A549 (cell line): ENCODE measurements around the gene UTP4.

ENCODE experiments used
- BHLHE40 ChIP-seq: IDR thresholded peaks from 2 replicates; pipeline ENCODE4 v1.6.1; 2012; ENCODE audit warnings: low read depth, low read length, inconsistent platforms
- CBX8 ChIP-seq: fragments of 200-600 bp; sonication (generic); IDR thresholded peaks from 2 replicates; pipeline ENCODE4 v1.6.1; 2016
- EHF ChIP-seq: fragments of 250-450 bp; sonication (Bioruptor Pico); IDR thresholded peaks from 2 replicates; pipeline ENCODE4 v1.5.0; 2020; ENCODE audit warnings: mild to moderate bottlenecking
- HDAC2 ChIP-seq: fragments of 200-600 bp; sonication (generic); IDR thresholded peaks from 2 replicates; pipeline ENCODE4 v1.6.1; 2016
- POLR2A ChIP-seq: IDR thresholded peaks from 2 replicates; pipeline ENCODE4 v1.6.1; 2012; ENCODE audit warnings: mild to moderate bottlenecking, low read length
- REST ChIP-seq: fragments of 200-600 bp; sonication (generic); IDR thresholded peaks from 2 replicates; pipeline ENCODE4 v1.6.1; 2016; ENCODE audit warnings: antibody characterized with exemption, mild to moderate bottlenecking, moderate library complexity
- RFX5 ChIP-seq: fragments of 450-650 bp; IDR thresholded peaks from 2 replicates; pipeline ENCODE4 v1.7.1; 2014; ENCODE audit warnings: antibody characterized with exemption, mild to moderate bottlenecking, moderate library complexity
- RNF2 ChIP-seq: fragments of 200-600 bp; sonication (generic); IDR thresholded peaks from 2 replicates; pipeline ENCODE4 v1.6.1; 2016; ENCODE audit warnings: low read depth, mild to moderate bottlenecking, antibody characterized with exemption, moderate library complexity, borderline replicate concordance
- SMC3 ChIP-seq: fragments of >200 bp; sonication (Bioruptor Twin); formaldehyde crosslinking; IDR thresholded peaks from 3 replicates; pipeline ENCODE4 v1.6.1; 2018; ENCODE audit warnings: inconsistent platforms
- SREBF2 ChIP-seq: fragments of 450-650 bp; IDR thresholded peaks from 2 replicates; pipeline ENCODE4 v1.6.1; 2014; ENCODE audit warnings: mild to moderate bottlenecking, moderate library complexity
- USF2 ChIP-seq: fragments of 450-650 bp; IDR thresholded peaks from 2 replicates; pipeline ENCODE4 v1.6.1; 2014; ENCODE audit warnings: antibody characterized with exemption
- TF ChIP-seq, protein P1 (sequence below): fragments of >200 bp; sonication (Bioruptor Twin); formaldehyde crosslinking; IDR thresholded peaks from 3 replicates; pipeline ENCODE4 v1.5.1; 2016

DNA sequence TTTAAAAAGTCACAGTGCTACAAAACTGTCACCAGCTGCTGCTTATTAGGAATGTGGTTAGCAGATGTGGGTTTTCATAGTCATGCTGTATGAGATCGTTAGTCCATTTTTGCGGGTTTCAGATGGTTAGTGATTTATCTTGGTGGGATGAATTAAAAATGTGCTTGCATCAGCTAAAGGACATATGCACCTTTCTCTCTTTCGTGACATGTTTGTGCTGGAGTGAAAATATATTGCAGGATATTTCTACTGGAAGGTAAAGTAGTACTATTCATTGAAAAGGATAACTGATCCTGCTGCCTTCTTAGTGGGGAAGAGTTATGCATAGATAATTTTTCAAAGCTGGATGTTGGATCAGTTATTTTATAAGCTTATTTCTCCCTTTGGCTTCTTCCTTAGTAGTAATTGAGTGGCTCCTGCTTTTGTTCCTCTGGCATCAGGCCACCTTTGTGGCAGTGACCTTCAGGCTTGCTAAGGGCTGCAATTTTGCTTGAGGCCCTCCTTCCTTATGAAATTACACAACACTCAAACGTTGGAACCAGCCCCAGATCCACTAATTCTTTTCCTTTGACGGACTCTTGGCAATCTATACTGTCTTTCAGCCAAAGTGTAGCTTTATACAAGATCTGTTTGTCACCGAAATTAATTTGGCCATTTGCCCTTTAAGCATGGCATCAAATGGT, 47.0 kb downstream of the UTP4 start:
- no peak for TF ChIP-seq POLR2A
- no peak for TF ChIP-seq RFX5
- TF ChIP-seq, protein P1, sequence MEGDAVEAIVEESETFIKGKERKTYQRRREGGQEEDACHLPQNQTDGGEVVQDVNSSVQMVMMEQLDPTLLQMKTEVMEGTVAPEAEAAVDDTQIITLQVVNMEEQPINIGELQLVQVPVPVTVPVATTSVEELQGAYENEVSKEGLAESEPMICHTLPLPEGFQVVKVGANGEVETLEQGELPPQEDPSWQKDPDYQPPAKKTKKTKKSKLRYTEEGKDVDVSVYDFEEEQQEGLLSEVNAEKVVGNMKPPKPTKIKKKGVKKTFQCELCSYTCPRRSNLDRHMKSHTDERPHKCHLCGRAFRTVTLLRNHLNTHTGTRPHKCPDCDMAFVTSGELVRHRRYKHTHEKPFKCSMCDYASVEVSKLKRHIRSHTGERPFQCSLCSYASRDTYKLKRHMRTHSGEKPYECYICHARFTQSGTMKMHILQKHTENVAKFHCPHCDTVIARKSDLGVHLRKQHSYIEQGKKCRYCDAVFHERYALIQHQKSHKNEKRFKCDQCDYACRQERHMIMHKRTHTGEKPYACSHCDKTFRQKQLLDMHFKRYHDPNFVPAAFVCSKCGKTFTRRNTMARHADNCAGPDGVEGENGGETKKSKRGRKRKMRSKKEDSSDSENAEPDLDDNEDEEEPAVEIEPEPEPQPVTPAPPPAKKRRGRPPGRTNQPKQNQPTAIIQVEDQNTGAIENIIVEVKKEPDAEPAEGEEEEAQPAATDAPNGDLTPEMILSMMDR, result no peak
- TF ChIP-seq HDAC2, result no peak
- no peak for TF ChIP-seq USF2
- TF ChIP-seq RNF2, result no peak
- TF ChIP-seq REST, result no peak
- TF ChIP-seq SREBF2, result no peak
- TF ChIP-seq CBX8, result no peak
- TF ChIP-seq EHF (CRISPR knock-in tag), result no peak
- no peak for TF ChIP-seq SMC3
- TF ChIP-seq BHLHE40, result no peak
